Hypothalamus (tissue), 51 donors: ENCODE measurements around the gene VWC2L.
A peak's percentile ranks its signal among the peaks of the same experiment; 100 is the strongest.

Source experiments
- DNase-seq, 51 donors: peaks; one replicate each; lab custom pipeline; 2025; lab: John Stamatoyannopoulos, UW

VWC2L gene

DNA sequence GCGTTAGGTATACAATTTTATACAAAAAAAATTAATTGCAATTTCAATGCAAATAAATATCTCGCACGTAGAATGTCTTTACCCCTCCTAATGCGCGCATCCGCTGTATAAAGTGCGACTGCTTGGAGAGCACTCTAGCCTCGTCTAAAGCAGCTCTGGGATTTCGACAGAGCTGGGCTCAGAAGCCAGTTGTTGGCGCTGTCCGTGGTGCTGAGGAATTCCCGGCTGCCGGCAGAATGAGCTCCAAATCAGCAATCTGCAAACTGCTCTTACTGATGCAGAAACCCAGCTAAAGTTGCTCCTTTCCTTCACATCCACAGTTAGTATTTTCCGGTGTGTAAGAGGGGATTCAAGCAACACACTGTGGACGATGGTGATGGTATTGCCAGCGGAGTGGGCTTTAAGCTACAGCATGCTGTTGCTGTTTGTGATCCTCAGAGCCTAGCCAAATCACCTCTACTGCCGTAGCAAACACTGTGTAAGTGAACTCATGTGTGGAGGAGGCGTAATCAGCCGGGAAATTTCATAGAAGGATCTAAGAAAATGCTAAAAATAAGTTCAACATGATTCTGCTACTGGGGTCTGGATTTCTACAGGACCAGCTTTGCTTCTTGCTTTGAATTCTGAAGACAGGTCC is at the start of gene VWC2L:
Gene VWC2L, plus strand, starts transcription at position 137 of the 637 bp plus-strand sequence. CDS start 3,140 bp downstream, outside the sequence.
- DNase-seq: peak in 50 of 51 donors; percentile 4 to 86 (median 60)

DNA sequence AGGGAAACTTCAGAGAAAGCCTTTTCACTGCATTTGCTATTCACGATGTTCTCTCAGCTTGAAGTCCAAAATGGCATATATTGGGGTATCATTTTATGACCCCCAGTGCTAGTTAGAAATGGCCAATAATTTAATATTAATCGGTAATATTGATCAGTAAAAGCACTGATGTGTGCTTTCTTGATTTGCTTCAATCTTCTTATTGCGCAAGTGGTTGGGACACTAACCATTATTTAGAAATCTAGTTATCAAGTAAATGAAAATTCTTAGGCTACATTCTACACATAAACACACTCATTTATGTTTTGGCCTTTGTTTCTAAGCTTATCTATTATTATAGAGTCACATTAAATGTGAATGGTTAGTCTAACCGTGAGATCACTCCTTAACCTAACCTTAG is 49.7 kb upstream of the VWC2L start:
- DNase-seq: no peak

DNA sequence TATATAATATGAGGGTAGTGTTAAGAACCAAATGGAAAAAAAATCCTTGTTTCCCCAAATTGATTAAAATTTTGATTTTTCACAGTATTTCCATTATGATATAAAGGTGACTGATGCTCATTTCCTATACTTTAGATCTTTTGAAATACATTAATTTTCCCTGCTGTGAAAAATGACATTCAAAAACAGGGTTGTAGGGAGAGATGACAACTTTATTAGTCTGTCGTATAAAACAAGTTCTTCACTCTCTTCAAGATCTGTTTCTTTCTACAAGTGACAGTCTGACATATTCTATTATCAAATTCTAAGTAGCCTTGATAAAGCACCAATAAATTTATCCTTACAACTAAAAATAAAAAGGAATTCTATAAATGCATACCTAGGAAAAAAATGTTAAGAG is 45.3 kb upstream of the VWC2L start:
- no peak for DNase-seq

DNA sequence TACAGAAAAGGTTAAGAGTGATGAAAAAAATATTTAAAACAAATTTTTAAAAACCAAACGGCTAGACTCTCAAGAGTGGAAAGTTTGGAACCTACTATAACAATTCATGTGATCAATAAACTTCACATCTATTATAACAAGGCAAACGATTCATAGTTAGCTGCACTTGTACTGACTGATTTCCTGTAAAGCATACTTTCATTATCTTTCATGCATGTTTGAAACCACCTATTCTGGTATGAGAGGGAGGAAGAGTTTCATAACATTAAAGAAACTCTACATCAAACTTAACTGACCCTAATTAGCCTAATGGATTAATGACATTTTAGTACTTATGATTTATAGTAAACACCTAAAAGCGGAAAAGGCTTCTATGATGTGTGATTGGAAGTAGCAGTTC is 43.7 kb upstream of the VWC2L start:
- DNase-seq: no peak

DNA sequence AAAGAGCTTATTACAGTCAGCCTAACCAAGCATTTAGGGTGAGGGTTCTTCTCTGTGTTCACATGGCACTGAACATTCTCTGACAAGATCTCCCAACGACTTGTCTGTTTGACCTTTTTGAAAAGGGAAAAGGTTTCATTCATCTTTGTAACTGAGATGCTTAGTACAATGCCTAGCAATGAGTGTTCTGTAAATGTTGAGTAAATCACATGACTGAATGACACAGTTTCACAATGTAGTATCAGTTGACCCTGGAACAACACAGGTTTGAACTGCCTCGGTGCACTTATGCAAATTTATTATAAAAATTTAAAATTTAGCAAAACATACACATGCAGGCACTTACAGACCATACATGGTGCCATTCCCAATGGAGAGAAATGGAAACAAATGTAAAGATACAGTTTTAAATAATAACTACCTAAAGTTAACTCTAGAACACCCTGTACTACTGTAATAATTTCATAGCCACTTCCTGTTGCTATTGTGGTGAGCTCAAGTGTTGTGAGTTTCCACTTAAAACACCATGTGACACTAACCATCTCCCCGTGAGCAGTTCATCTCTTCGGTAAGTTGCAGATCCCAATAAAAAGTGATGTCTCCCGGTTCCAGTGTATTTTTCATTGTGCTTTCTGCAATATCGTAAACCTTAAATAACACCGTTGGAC is 34.1 kb upstream of the VWC2L start:
- DNase-seq: no peak

DNA sequence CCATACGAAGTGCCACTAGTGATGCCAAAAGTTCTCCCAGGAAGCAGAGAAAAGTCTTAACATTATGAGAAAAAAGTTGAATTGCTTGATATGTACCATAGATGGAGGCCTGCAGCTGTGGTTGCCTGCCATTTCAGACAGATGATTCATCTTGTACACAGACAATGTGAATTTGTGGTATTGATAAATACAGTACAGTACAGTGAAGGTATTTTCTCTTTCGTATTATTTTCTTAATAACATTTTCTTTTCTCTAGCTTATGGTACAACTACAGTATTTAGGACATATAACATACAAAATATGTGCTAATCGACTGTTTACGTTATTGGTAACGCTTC is 33.6 kb upstream of the VWC2L start:
- DNase-seq: no peak

DNA sequence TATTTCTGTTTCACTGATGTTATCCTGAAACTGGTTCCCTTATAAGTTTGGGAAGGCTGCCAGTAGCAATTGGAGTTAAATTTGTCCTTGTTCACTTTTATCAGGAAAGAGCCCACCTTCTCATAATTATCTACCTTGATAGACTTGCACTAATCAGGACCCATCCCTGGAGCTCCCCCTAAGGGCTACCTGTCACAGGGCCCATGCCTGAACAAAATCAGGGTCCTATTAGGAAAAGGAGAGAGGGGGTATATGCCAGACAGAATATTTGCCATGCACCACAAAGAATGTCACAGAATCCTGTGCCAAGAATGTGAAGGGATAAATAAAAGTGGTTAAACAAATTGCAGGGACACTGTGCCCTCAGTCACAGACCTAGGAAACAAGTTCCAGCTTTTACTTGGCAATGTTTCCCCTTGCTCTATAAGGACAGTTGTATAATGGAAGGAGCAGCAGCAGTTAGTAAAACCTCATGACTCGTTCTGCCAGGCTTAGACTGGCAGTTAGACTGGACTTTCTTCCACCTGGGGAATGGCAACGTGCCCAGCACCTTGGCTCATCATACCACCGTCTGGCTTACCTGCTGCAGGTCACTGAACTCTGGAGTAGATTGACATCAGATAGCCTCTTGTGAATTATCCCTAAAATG is 32.3 kb upstream of the VWC2L start:
- no peak for DNase-seq

DNA sequence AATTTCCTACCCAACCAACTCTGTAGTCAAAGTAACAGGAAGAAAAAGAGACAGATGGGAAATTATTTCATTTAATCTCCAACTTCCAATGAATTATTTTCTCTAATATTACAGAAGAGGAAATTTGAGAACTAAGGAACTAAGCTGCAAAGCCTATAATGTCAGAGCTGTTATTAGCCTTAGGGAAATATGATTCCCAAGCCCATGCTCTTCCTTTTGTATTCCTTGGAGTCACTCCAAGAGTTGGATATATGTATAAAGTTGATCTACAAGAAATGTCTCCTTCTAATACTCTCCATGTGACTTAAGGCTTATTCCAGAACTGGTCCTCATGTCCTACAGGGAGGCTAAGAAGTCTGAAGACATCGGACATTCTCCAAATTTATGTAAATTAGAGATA is 31.6 kb upstream of the VWC2L start:
- no peak for DNase-seq

DNA sequence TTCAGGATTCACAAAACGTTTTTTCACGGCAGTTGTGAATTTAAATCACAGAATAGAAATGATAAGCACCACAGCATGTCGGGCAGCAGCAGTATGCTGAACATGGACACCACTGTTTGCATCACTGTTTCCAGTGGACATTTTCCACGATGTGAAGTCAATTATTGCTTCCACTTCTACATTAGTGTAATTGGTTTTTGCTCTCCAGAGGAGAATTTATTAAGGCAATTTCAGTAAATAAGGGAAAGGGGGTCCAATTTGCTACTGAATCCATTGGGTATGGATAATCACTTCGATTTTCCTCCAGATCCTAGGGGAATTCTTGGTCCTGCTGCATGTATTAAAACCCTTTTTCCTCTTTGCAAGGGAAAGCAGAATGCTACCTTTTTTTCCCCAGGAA is 30.2 kb upstream of the VWC2L start:
- DNase-seq: no peak

DNA sequence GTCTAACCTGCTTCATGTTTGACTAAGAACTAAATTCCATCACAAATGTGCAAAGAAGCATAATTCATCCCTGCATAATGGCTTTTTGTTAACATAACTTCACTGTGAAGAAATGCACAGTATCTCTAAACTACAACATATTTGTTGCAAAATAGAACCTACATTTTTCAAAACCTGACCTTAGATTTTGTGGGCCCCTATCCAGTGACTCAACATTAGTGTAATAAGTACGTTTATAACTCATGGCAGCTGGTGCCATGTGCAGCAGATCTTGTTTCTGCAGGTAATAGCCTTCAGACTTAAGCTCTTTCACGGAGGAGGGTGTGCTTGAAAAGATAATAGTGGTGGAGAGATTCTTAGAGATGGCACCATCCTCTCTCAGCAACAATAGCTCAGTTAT is 28.6 kb upstream of the VWC2L start:
- DNase-seq: no peak

DNA sequence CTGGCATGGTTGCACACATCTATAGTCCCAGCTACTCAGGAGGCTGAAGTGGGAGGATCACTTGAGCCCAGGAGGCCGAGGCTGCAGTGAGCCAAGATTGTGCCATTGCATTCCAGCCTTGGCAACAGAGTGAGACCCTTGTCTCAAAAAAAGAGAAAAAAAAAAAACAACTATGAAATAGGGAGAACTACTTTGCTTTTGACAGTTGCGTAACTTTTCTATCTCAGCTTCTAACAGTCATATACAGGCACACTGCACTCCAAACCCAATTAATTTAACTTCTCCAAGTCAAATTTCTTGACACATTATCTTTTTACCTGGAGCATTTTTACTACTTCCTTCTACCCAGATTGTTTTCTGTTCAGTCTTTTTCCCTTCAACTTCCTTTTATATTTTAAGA is 24.1 kb upstream of the VWC2L start:
- DNase-seq: no peak

DNA sequence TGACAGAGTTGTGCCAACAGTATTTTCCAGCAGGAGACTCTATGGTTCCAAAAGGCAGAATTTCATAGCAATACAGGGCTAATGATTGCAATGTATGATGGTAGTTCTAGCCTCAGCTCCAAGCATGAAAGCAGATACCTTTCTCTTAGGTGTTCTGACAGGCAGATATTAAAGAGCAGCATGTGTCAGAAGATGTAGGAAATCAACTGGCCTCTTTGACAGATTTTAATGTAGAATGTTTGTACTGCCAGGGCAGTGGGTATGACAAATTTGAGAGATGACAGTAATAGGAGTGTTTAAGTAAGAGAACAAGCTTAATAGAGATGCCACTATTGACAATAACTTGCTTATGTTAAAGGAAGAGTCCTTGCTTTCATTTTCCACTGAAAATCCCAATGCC is 21.5 kb upstream of the VWC2L start:
- DNase-seq: no peak

DNA sequence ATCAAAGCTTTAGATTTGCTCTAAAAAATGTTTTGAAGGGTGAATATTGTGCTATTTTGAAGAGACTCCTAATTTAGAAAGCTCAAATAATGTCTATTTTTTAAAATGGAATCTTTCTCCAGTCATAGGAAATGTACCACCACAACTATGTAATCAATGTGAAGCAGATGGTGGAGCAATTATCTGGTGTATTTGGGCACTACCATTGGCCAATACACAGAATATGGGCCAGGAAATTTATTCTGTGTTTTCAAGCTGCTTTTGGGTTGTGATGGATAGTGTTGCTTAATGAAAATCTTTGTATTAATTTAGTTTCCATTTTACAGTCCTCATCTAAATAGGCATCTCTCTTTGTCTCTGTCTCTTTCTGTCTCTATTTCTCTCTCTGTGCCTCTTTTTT is 17.1 kb upstream of the VWC2L start:
- no peak for DNase-seq

DNA sequence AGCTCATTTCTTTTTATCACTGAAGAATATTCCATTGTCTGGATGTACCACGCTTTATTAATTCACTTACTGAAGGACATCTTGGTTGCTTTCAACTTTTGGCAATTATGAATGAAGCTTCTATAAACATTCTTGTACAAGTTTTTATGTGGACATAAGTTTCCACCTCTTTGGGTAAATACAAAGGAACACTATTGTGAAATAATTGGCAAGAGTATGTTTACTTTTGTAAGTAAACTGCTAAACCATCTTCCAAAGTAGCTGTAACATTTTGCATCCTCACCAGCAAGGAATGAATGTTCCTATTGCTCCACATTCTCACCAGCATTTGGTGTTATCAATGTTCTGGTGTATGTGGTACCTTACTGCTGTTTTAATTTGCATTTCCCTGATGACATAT is 15.8 kb upstream of the VWC2L start:
- no peak for DNase-seq

DNA sequence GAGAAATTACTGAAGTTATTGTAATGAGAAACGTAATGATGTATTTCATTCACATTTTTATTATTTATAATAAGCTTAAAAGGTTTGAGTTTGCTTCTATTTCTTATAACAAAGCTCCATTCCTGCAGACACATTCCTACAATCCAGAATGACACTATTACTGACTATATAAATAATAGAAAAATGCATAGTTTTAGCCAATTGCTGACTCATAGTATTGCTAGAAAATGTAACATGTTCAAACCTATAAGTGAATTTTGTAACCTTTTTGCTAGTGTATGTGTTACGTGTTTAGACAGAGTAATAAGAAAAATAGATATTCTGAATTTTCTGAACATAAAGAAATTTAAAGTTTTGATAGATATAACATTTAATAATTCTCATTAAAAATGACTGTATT is 9.3 kb upstream of the VWC2L start:
- DNase-seq: no peak

DNA sequence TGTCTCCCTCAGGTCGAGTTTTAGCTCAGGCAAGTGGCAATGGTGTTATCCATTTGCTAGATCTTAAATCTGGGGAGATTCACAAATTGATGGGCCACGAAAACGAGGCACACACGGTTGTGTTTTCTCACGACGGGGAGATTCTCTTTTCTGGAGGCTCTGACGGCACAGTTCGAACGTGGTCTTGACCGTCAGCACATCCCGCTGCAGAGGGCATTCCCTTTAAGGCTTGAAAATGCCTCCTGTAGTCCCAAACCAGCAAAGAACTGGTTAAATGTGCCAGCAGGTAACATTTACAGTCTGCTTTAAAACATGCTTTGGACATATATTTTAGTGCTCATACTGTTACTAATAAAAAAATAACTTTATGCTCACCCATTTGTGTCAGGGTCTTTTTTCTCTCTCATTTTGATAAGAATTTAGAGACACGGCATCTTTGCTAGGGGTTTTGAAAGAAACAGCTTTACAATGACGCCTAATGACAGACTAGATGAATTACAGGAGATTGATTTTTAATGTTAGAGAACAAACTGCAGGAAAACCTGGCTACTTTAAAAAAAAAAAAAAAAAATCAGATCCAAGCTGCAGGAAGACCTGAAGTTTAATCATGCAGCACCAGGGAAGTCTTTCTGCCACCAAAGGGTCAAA is 602 bp upstream of the VWC2L start:
- DNase-seq: peak in 2 of 51 donors; percentile 25 to 77

DNA sequence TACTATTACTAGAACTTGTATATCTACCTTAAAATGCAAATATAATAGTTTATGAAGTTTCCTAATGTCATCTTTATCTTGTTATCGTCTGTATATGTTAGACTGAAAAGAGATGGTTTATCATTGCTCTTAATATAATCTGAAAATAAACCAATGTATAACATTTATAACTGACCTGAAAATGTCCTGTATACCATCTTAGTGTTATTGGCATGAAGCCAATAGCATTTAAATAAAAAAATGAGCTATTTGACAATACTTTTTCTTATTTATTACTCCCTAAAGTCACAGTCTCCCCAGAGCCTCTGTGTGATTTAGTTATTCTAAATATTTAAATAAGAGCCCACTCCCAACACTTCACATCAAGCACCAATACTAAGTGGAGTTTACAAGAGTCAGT is 1.8 kb downstream of the VWC2L start:
- DNase-seq: no peak

DNA sequence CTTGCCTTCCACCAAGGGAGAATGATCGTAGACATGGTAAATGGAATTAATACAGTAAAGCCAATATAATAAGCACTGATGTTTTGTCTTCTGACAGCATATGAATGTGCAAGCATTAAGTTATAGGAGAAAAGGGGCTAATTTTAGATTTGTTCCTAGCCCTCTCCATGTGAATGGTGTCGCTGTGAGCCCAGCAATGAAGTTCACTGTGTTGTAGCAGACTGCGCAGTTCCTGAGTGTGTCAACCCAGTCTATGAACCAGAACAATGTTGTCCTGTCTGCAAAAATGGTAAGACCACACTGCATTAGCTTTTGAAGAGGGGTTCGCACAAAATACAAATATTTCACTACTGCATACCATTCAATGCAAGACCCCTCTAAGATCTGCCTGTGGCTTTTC is 25.6 kb downstream of the VWC2L start:
- no peak for DNase-seq

DNA sequence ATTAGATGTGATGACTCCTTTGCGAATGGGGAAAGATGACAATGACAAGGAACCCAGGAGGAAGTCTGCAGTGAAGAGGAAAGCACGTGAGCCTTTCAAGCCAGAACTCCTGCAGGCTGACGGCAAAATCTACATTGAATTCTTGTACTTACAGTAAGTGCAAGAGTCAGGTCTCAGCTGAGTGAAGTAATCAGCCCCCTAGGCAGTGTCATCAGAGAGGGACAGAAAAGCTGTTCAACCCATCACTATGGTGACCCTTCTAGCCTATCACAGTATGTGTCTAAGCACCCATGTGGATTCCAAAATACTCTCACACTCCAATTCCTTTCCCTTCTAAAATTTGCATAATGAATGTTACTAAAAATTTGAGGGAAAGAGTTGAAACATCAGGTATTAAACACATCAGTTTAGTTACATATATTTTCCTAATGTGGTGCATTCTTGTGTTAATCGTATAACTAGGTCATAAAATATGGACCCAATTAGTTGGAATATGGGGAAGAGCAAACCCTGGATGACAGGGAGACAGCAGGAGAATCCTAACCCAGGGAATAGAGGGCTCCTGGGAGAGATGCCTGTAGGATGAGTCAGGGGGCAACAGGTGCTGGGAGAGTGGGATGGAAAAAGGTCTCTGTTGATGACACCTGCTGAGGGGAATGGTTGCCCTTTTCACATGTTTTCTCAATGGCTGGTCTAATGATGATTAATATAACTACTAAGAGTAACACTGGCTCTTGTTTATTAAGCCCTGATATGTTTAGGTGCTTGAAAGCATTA is 39.5 kb downstream of the VWC2L start:
- DNase-seq: no peak

DNA sequence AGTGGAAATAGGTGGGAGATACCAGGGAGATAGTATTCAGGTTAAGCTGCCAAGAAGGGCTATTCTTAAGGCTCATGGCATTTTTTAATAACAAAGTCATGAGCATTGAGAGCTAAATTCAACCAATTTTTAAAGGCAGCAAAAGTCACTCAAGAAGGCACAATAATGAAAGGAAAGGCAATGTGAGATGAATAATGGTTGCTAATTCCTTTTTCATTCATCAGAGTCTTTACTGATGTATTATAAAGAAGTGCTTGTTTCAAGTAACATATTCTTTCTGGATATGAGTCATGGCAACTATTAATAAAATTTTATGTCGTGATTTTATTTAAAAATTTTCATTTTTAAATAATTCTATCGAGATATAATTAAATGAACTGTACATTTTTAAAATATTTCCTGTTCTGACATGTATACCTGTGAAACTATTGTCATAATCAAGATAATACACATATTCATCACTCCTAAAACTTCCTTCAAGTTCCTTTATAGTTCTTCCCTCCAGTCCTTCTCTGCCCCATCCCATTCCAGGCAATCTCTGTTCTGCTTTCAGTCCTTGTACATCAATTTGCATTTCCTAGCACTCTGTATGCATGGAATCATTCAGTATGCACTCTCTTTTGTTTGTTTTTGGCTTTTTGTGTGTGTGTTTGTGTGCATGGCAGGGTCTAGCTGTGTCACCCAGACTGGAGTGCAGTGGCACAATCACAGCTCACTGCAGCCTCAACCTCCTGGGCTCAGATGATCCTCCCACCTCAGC is 40.8 kb downstream of the VWC2L start:
- DNase-seq: no peak
